ENCODE results near the gene FMNL2. TPM values are rescaled to one million over a fixed set of nuclear protein-coding genes. Genes with fewer than 3 reads are reported as not detected.

FMNL2 gene
- total and polyA plus RNA-seq, 4 donors = 1.5 to 9.3 (median 5.1) TPM

GRCh38 chr2:152394326-152394725, 59.4 kb downstream of the FMNL2 start:
- TF ChIP-seq JUND (IDR thresholded peaks at IDR 0.05) (no peak), ZBTB33 (IDR thresholded peaks at IDR 0.05) (no peak), HNF4A (conservative IDR thresholded peaks at IDR 0.05) (no peak), GABPA (IDR thresholded peaks at IDR 0.05 in 1 of 2, conservative IDR thresholded peaks at IDR 0.05 in 1 of 2) (no peak), FOXA1 (IDR thresholded peaks at IDR 0.05) (no peak), ATF3 (IDR thresholded peaks at IDR 0.05) (no peak), EGR1 (IDR thresholded peaks at IDR 0.05; ENCODE audit: low read depth in 2 of 2) (no peak), YY1 (IDR thresholded peaks at IDR 0.05) (no peak), SP1 (IDR thresholded peaks at IDR 0.05) (no peak), CTCF (IDR thresholded peaks at IDR 0.05; ENCODE audit: low read depth, low read length, missing input control) (no peak), RXRA (IDR thresholded peaks at IDR 0.05) (no peak), NR2F2 (IDR thresholded peaks at IDR 0.05) (no peak), RAD21 (IDR thresholded peaks at IDR 0.05) (no peak), REST (IDR thresholded peaks at IDR 0.05) (no peak)

GRCh38 chr2:152395103-152395502, 60.1 kb downstream of the FMNL2 start:
- no peaks in the 10 kb centered on the region for H3K9me3 ChIP-seq (ENCODE audit: control insufficient read depth in 4 of 4, low read length in 3 of 4)
- no peak for DNase-seq (ENCODE audit: low spot score)
- no peak overlapping the region for H3K9ac ChIP-seq (ENCODE audit: low read depth in 1 of 2, low read length in 2 of 2)
- no peaks in the 10 kb centered on the region for H3K4me1 ChIP-seq (ENCODE audit: control insufficient read depth in 4 of 4, insufficient read depth in 4 of 4, low read length in 3 of 4)
- H3K36me3 ChIP-seq (ENCODE audit: control insufficient read depth in 4 of 4, insufficient read depth in 3 of 4, low read depth in 1 of 4, low read length in 3 of 4) = no peaks in the 10 kb centered on the region
- H3K4me3 ChIP-seq (ENCODE audit: low read depth in 1 of 3, low read length in 3 of 3) = no peak overlapping the region
- no peaks in the 10 kb centered on the region for H3K27me3 ChIP-seq (ENCODE audit: control insufficient read depth in 4 of 4, insufficient read depth in 4 of 4, low read length in 3 of 4)
- no peak overlapping the region for H3K27ac ChIP-seq (ENCODE audit: low read depth in 1 of 2, low read length in 2 of 2)
- WGBS = 90% methylated on average over 2 of the region's 2 CpGs
- TF ChIP-seq HNF4G (IDR thresholded peaks at IDR 0.05) (no peak), MAX (IDR thresholded peaks at IDR 0.05) (no peak), CTCF (IDR thresholded peaks at IDR 0.05; ENCODE audit: low read depth, low read length, missing input control) (no peak), HNF4A (conservative IDR thresholded peaks at IDR 0.05) (no peak), YY1 (IDR thresholded peaks at IDR 0.05) (no peak), SP1 (IDR thresholded peaks at IDR 0.05) (no peak), GABPA (IDR thresholded peaks at IDR 0.05 in 1 of 2, conservative IDR thresholded peaks at IDR 0.05 in 1 of 2) (no peak), ZBTB33 (IDR thresholded peaks at IDR 0.05) (no peak), RAD21 (IDR thresholded peaks at IDR 0.05) (no peak), TAF1 (conservative IDR thresholded peaks at IDR 0.05) (no peak), RXRA (IDR thresholded peaks at IDR 0.05) (no peak), FOXA1 (IDR thresholded peaks at IDR 0.05) (no peak), JUND (IDR thresholded peaks at IDR 0.05) (no peak), NR2F2 (IDR thresholded peaks at IDR 0.05) (no peak), ATF3 (IDR thresholded peaks at IDR 0.05) (no peak), FOXA2 (IDR thresholded peaks at IDR 0.05) (no peak), EGR1 (IDR thresholded peaks at IDR 0.05; ENCODE audit: low read depth in 2 of 2) (no peak)

More at GRCh38 chr2:152394326-152394725, 59.4 kb downstream of the FMNL2 start:
- no peaks in the 10 kb centered on the region for H3K9me3 ChIP-seq (ENCODE audit: control insufficient read depth in 4 of 4, low read length in 3 of 4)
- no peak overlapping the region for H3K9ac ChIP-seq (ENCODE audit: low read depth in 1 of 2, low read length in 2 of 2)
- no peaks in the 10 kb centered on the region for H3K27me3 ChIP-seq (ENCODE audit: control insufficient read depth in 4 of 4, insufficient read depth in 4 of 4, low read length in 3 of 4)
- no peak overlapping the region for H3K27ac ChIP-seq (ENCODE audit: low read depth in 1 of 2, low read length in 2 of 2)
- no peak for DNase-seq (ENCODE audit: low spot score)
- no peak overlapping the region for H3K4me3 ChIP-seq (ENCODE audit: low read depth in 1 of 3, low read length in 3 of 3)
- no peaks in the 10 kb centered on the region for H3K36me3 ChIP-seq (ENCODE audit: control insufficient read depth in 4 of 4, insufficient read depth in 3 of 4, low read depth in 1 of 4, low read length in 3 of 4)
- no peaks in the 10 kb centered on the region for H3K4me1 ChIP-seq (ENCODE audit: control insufficient read depth in 4 of 4, insufficient read depth in 4 of 4, low read length in 3 of 4)
